Renal cortical epithelial cell (primary cell): ENCODE data around the gene FGF11. TPM values are rescaled to one million over a fixed set of nuclear protein-coding genes. Genes with fewer than 3 reads are reported as not detected.
"Not testable (repeated sequence)": the region's sequence is repeated elsewhere in the genome, so short reads cannot be mapped to it uniquely, and the experiment has no call there.

Source experiments
- DNase-seq: peaks from one replicate; pipeline ENCODE4 v3.0.0-alpha.2; 2011; ENCODE audit warnings: low read depth
- total RNA-seq: library from RNA; depleted of rRNA; stranded (reverse); fragments of >200 nt; gene quantifications from 2 replicates; pipeline ENCODE4 v1.2.3, GENCODE V29; 2014

Gene FGF11
- total RNA-seq, 1 donor from 2014 or later, result 10.7 TPM

- DNase-seq, result no peak
Measured at GRCh38 chr17:7478276-7479212, 39.2 kb downstream of the FGF11 start.

DNA sequence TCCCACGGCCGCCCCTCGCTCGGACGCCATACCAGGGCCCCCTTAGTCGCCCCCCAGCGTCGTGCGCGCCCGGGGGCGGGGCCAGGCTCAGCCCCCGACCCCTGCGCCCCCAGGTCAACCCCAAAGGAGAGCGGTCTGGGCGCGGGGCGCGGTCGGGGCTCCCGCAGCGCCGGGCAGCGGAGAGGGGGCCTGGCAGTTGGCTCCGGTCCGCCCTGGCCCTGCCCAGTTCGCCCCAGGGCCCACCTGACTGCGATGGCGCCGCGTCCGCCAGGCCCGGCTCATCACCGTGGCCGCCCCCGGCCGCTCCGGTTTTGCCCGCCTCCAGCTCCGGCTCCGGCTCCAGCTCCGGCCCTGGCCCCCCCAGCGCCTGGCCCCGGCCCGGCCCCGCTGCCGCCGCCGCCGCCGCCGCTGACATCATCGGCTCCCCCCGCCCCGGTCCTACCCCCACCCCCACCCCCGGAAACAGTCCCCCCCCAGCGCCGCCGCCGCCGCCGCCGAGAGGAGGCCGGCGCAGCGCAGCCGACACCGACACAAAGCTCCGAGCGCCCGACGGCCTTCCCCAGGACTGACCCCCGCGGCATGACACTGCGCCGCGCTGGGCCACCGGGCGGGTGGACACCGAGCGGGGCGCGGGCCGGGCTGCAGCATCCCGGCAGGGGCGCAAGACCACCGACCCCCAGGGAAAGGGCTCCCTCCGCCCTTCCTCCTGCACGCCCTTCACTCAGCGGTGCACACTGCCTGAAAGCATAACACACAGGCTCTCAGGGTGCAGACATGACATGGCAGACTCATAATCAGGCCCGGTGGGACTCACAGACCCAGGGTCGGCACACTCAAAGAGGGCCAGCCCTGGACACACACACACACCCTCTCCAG, 40.1 kb downstream of the FGF11 start, which contains the start of gene ZBTB4:
Gene ZBTB4, minus strand, starts transcription at position 419 of the 876 bp plus-strand sequence. CDS start 12,830 bp downstream, outside the sequence.
- no peak for DNase-seq

- DNase-seq, result no peak
Measured at GRCh38 chr17:7480089-7480384, 40.7 kb downstream of the FGF11 start.

GRCh38 chr17:7481275-7481674, 42.0 kb downstream of the FGF11 start, which contains the start of gene SLC35G6:
TSS of gene SLC35G6 (plus strand) at chr17:7481446. CDS start at chr17:7481517, 71 bp downstream.
- DNase-seq, result not testable (repeated sequence)

GRCh38 chr17:7481842-7482741, 42.8 kb downstream of the FGF11 start:
- not testable (repeated sequence) for DNase-seq

DNA sequence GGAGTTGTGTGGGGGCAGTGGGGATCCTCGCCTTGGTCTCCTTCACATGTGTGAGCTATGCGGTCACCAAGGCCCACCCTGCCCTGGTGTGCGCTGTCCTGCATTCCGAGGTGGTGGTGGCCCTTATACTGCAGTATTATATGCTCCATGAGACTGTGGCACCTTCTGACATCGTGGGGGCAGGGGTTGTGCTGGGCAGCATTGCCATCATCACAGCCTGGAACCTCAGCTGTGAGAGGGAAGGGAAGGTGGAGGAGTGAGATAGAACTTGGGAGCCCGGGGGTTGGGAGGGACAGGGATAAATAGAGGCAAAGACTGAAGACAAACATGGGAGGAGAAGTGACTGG, 43.4 kb downstream of the FGF11 start:
- DNase-seq, result not testable (repeated sequence)

GRCh38 chr17:7483255-7484066, 44.1 kb downstream of the FGF11 start:
- peak; percentile 86 for DNase-seq

DNA sequence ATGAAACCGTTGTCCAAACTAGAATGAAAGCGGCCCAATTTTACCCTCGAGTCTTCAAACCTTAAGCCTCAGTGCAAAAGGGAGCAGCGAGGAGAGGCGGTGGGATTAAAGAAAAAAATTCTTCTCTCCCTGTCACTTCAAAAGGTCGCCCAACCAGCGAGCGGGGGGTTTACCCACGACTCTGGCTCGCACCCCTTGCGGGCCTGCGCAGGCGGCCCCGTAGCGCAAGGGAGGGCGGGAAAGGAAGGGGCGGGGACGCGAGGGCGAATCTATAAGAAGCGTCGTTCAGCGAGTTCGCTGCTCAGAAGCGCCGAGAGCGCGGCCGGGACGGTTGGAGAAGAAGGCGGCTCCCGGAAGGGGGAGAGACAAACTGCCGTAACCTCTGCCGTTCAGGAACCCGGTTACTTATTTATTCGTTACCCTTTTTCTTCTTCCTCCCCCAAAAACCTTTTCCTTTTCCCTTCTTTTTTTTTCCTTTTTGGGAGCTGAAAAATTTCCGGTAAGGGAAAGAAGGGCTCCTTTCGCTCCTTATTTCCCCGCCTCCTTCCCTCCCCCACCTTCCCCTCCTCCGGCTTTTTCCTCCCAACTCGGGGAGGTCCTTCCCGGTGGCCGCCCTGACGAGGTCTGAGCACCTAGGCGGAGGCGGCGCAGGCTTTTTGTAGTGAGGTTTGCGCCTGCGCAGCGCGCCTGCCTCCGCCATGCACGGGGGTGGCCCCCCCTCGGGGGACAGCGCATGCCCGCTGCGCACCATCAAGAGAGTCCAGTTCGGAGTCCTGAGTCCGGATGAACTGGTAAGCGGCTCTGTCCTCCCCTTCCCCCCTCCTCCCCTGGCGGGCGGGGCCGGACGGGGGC, 45.0 kb downstream of the FGF11 start, which contains the start of gene POLR2A:
Gene POLR2A, plus strand, starts transcription at position 300 of the 852 bp plus-strand sequence.
- DNase-seq, result peak; percentile 92

- DNase-seq, result no peak
Measured at GRCh38 chr17:7484919-7485377, 45.6 kb downstream of the FGF11 start.

DNA sequence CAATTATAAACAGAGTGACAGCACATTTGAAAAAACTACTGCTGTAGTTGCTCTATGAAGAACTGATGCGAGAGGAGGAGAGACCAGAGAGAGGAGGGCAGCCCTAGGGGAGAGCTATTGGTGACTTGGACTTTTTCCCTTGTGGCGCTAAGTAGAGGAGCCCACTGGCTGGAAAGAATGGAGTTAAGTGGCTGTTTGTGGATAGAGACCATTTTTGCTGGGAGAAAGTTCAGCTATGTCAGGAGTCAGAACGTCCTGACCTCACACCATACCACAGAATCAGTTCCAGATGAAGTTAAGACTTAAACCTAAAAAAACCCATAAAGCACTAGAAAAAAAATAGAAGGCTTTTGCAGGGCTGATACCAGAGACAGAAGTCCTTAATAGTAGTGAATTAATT, 46.9 kb downstream of the FGF11 start:
- DNase-seq, result no peak

DNA sequence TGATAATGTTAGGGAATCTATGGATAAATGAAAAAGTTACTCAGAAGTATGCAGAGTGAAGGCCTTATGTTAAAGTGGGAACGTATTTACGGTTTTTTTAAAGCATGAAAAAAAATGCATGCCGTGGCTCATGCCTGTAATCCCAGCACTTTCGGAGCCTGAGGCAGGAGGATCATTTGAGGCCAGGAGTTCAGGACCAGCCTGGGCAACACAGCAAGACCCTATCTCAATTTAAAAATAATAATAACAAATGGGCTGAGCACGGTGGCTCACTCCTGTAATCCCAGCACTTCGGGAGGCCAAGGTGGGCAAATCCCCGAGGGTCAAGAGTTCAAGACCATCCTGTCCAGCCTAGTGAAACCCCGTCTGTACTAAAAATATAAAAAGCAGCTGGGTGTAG, 50.8 kb downstream of the FGF11 start:
- no peak for DNase-seq

GRCh38 chr17:7491583-7491982, 52.3 kb downstream of the FGF11 start:
- DNase-seq, result no peak

- DNase-seq, result no peak
Measured at GRCh38 chr17:7493941-7494340, 54.6 kb downstream of the FGF11 start.

Other genes starting within 250 kb of the FGF11 start
- 2.1 and 22.2 TPM in 2 replicates for gene DLG4, start 219.7 kb upstream of the FGF11 start, total RNA-seq
- gene ACADVL, start 219.6 kb upstream of the FGF11 start, total RNA-seq, result 307 and 382 TPM in 2 replicates
- gene DVL2, start 205.0 kb upstream of the FGF11 start, total RNA-seq, result 26.4 and 47.5 TPM in 2 replicates
- gene PHF23, start 200.1 kb upstream of the FGF11 start, total RNA-seq, result 41.2 and 50.7 TPM in 2 replicates
- 137 and 148 TPM in 2 replicates for gene GABARAP, start 197.1 kb upstream of the FGF11 start, total RNA-seq
- gene CTDNEP1, start 187.8 kb upstream of the FGF11 start, total RNA-seq, result 19.4 and 53.9 TPM in 2 replicates
- 22.1 and 24.8 TPM in 2 replicates for gene ELP5, start 187.3 kb upstream of the FGF11 start, total RNA-seq
- 25.1 and 306 TPM in 2 replicates for gene CLDN7, start 177.0 kb upstream of the FGF11 start, total RNA-seq
- 0.30 and 0.35 TPM in 2 replicates for gene SLC2A4, start 157.8 kb upstream of the FGF11 start, total RNA-seq
- 0.45 TPM in 1 of 2 replicates, not detected in the other for gene YBX2, start 144.9 kb upstream of the FGF11 start, total RNA-seq
- 352 and 682 TPM in 2 replicates for gene EIF5A, start 131.9 kb upstream of the FGF11 start, total RNA-seq
- gene GPS2, start 124.2 kb upstream of the FGF11 start, total RNA-seq, result 39.1 and 49.4 TPM in 2 replicates
- 21.4 and 27.8 TPM in 2 replicates for gene NEURL4, start 110.2 kb upstream of the FGF11 start, total RNA-seq
- gene ACAP1, start 103.0 kb upstream of the FGF11 start, total RNA-seq, result 0.20 and 65.5 TPM in 2 replicates
- gene KCTD11, start 87.3 kb upstream of the FGF11 start, total RNA-seq, result 10.4 and 13.7 TPM in 2 replicates
- not detected in 2 replicates for gene TMEM95, start 84.4 kb upstream of the FGF11 start, total RNA-seq
- 3.6 and 8.0 TPM in 2 replicates for gene TNK1, start 58.4 kb upstream of the FGF11 start, total RNA-seq
- 20.0 and 71.0 TPM in 2 replicates for gene PLSCR3, start 45.0 kb upstream of the FGF11 start, total RNA-seq
- gene TMEM256, start 35.4 kb upstream of the FGF11 start, total RNA-seq, result 35.9 and 143 TPM in 2 replicates
- 2.6 and 17.1 TPM in 2 replicates for gene NLGN2, start 31.7 kb upstream of the FGF11 start, total RNA-seq
- gene SPEM1, start 19.2 kb upstream of the FGF11 start, total RNA-seq, result not detected in 2 replicates
- gene SPEM2, start 13.9 kb upstream of the FGF11 start, total RNA-seq, result not detected in 2 replicates
- not detected in 2 replicates for gene SPEM3, start 10.7 kb upstream of the FGF11 start, total RNA-seq
- gene TMEM102, start 4.1 kb upstream of the FGF11 start, total RNA-seq, result 16.9 and 33.0 TPM in 2 replicates
- 15.3 and 26.0 TPM in 2 replicates for gene CHRNB1, start 5.5 kb downstream of the FGF11 start, total RNA-seq
- gene ZBTB4, start 40.1 kb downstream of the FGF11 start, total RNA-seq, result 14.8 and 39.2 TPM in 2 replicates
- not detected in 2 replicates for gene SLC35G6, start 41.9 kb downstream of the FGF11 start, total RNA-seq
- gene POLR2A, start 44.9 kb downstream of the FGF11 start, total RNA-seq, result 57.3 and 169 TPM in 2 replicates
- gene TNFSF12, start 109.5 kb downstream of the FGF11 start, total RNA-seq, result 4.2 and 15.5 TPM in 2 replicates
- 22.1 and 31.9 TPM in 2 replicates for gene TNFSF13, start 119.2 kb downstream of the FGF11 start, total RNA-seq
- gene SENP3, start 122.4 kb downstream of the FGF11 start, total RNA-seq, result 61.4 and 101 TPM in 2 replicates
- 4.2 and 7.6 TPM in 2 replicates for gene CD68, start 140.1 kb downstream of the FGF11 start, total RNA-seq
- gene MPDU1, start 144.3 kb downstream of the FGF11 start, total RNA-seq, result 85.9 and 150 TPM in 2 replicates
- gene SOX15, start 150.6 kb downstream of the FGF11 start, total RNA-seq, result 0.60 and 2.4 TPM in 2 replicates
- 35.0 and 64.4 TPM in 2 replicates for gene FXR2, start 175.4 kb downstream of the FGF11 start, total RNA-seq
- gene SAT2, start 188.3 kb downstream of the FGF11 start, total RNA-seq, result 16.8 and 29.6 TPM in 2 replicates
- gene SHBG, start 190.6 kb downstream of the FGF11 start, total RNA-seq, result 0.25 TPM in 1 of 2 replicates, not detected in the other
- gene ATP1B2, start 211.4 kb downstream of the FGF11 start, total RNA-seq, result 0.30 TPM in 1 of 2 replicates, not detected in the other
- 29.3 and 53.8 TPM in 2 replicates for gene TP53, start 248.0 kb downstream of the FGF11 start, total RNA-seq
- gene WRAP53, start 249.0 kb downstream of the FGF11 start, total RNA-seq, result 6.2 and 9.2 TPM in 2 replicates